Astrocyte (in vitro differentiated cells and primary cell): ENCODE results near the gene C6orf141. TPM values are rescaled to one million over a fixed set of nuclear protein-coding genes. Genes with fewer than 3 reads are reported as not detected.

Source experiments
- DNase-seq: peaks from one replicate; pipeline ENCODE4 v3.0.0-alpha.2; 2010; ENCODE audit warnings: low read depth
- FAIRE-seq: peaks from 2 replicates; lab custom pipeline; 2011; peaks lifted over from hg19 to GRCh38; lab: Jason Lieb, UNC
- H2AFZ ChIP-seq: 2 replicates; pipeline ENCODE4 v1.6.0; 2012; ENCODE audit warnings: low read depth, low read length, inconsistent platforms
- H3K27ac ChIP-seq: 2 replicates; pipeline ENCODE4 v1.5.1; 2011; ENCODE audit warnings: low read depth, low read length, inconsistent platforms
- H3K27me3 ChIP-seq: 2 replicates; pipeline ENCODE4 v1.6.0; 2011; ENCODE audit warnings: low read length, inconsistent platforms; ENCODE audit not compliant: insufficient read depth
- H3K36me3 ChIP-seq: 2 replicates; pipeline ENCODE4 v1.5.1; 2011; ENCODE audit warnings: low read length, inconsistent platforms; ENCODE audit not compliant: insufficient read depth
- H3K4me1 ChIP-seq: 2 replicates; pipeline ENCODE4 v1.5.1; 2011; ENCODE audit warnings: low read length, inconsistent platforms; ENCODE audit not compliant: insufficient read depth
- H3K4me2 ChIP-seq: 2 replicates; pipeline ENCODE4 v1.6.0; 2012; ENCODE audit warnings: low read length, inconsistent platforms
- H3K4me3 ChIP-seq: 2 replicates; pipeline ENCODE4 v1.5.1; 2011; ENCODE audit warnings: low read depth, mild to moderate bottlenecking, low read length, inconsistent platforms; ENCODE audit not compliant: insufficient read depth
- H3K79me2 ChIP-seq: 2 replicates; pipeline ENCODE4 v1.6.0; 2012; ENCODE audit warnings: mild to moderate bottlenecking, low read length, inconsistent platforms; ENCODE audit not compliant: insufficient read depth
- H3K9ac ChIP-seq: 2 replicates; pipeline ENCODE4 v1.6.0; 2012; ENCODE audit warnings: mild to moderate bottlenecking, low read length, inconsistent platforms
- H3K9me3 ChIP-seq: 2 replicates; pipeline ENCODE4 v1.5.1; 2012; ENCODE audit warnings: low read depth, mild to moderate bottlenecking, low read length, inconsistent platforms; ENCODE audit not compliant: insufficient read depth
- H4K20me1 ChIP-seq: 2 replicates; pipeline ENCODE4 v1.6.0; 2012; ENCODE audit warnings: low read length, inconsistent platforms; ENCODE audit not compliant: insufficient read depth
- H3K27ac Mint-ChIP-seq: one replicate; pipeline ENCODE4 v1.8.0; 2021; ENCODE audit warnings: mild to moderate bottlenecking, mixed read lengths; ENCODE audit not compliant: unreplicated experiment
- H3K27me3 Mint-ChIP-seq: one replicate; pipeline ENCODE4 v1.8.0; 2021; ENCODE audit warnings: low read depth, mixed read lengths; ENCODE audit not compliant: unreplicated experiment
- H3K36me3 Mint-ChIP-seq: one replicate; pipeline ENCODE4 v1.8.0; 2021; ENCODE audit warnings: low read depth, mixed read lengths; ENCODE audit not compliant: unreplicated experiment
- H3K4me1 Mint-ChIP-seq: one replicate; pipeline ENCODE4 v1.8.0; 2021; ENCODE audit warnings: low read depth, mixed read lengths; ENCODE audit not compliant: unreplicated experiment
- H3K4me3 Mint-ChIP-seq: one replicate; pipeline ENCODE4 v1.8.0; 2021; ENCODE audit warnings: mild to moderate bottlenecking, moderate library complexity, mixed read lengths; ENCODE audit not compliant: unreplicated experiment
- H3K9me3 Mint-ChIP-seq: one replicate; pipeline ENCODE4 v1.8.0; 2021; ENCODE audit warnings: mild to moderate bottlenecking, mixed read lengths; ENCODE audit not compliant: unreplicated experiment
- EZH2 ChIP-seq: IDR thresholded peaks from 2 replicates; pipeline ENCODE4 v1.6.1; 2012; ENCODE audit warnings: mild to moderate bottlenecking, low read length, inconsistent platforms; ENCODE audit not compliant: insufficient read depth
- total RNA-seq: library from RNA; stranded (reverse); gene quantifications from 2 replicates; pipeline ENCODE4 v1.2.1, GENCODE V29; 2021
- TF ChIP-seq, protein P1 (sequence below): IDR thresholded peaks from 2 replicates; pipeline ENCODE4 v1.5.1; 2011; ENCODE audit warnings: low read depth, mild to moderate bottlenecking, inconsistent platforms, low read length, moderate library complexity; ENCODE audit not compliant: insufficient read depth

Gene C6orf141
- total RNA-seq, 1 donor from 2014 or later: 4.6 TPM

- Mint-ChIP-seq H3K27ac (no peak overlapping the region), H3K36me3 (no peaks in the 10 kb centered on the region), H3K4me3 (no peak overlapping the region), H3K9me3 (peaks cover 6% of the 10 kb centered on the region), H3K4me1 (no peaks in the 10 kb centered on the region), H3K27me3 (no peaks in the 10 kb centered on the region)
- FAIRE-seq (no peak), DNase-seq (no peak)
- Histone ChIP-seq H3K36me3 (no peaks in the 10 kb centered on the region), H3K79me2 (no peaks in the 10 kb centered on the region), H3K27ac (no peak overlapping the region), H3K9ac (no peak overlapping the region), H3K4me1 (no peaks in the 10 kb centered on the region), H3K9me3 (no peaks in the 10 kb centered on the region), H3K4me3 (no peak overlapping the region), H3K4me2 (no peak overlapping the region), H4K20me1 (no peaks in the 10 kb centered on the region), H2AFZ (no peak overlapping the region), H3K27me3 (no peaks in the 10 kb centered on the region)
- TF ChIP-seq, protein P1, sequence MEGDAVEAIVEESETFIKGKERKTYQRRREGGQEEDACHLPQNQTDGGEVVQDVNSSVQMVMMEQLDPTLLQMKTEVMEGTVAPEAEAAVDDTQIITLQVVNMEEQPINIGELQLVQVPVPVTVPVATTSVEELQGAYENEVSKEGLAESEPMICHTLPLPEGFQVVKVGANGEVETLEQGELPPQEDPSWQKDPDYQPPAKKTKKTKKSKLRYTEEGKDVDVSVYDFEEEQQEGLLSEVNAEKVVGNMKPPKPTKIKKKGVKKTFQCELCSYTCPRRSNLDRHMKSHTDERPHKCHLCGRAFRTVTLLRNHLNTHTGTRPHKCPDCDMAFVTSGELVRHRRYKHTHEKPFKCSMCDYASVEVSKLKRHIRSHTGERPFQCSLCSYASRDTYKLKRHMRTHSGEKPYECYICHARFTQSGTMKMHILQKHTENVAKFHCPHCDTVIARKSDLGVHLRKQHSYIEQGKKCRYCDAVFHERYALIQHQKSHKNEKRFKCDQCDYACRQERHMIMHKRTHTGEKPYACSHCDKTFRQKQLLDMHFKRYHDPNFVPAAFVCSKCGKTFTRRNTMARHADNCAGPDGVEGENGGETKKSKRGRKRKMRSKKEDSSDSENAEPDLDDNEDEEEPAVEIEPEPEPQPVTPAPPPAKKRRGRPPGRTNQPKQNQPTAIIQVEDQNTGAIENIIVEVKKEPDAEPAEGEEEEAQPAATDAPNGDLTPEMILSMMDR: no peak
- no peak for TF ChIP-seq EZH2
These were observed 41.1 kb upstream of the C6orf141 start for GRCh38 chr6:49509342-49509741.

GRCh38 chr6:49513153-49513989 is 37.1 kb upstream of the C6orf141 start:
- no peaks in the 10 kb centered on the region for H3K27me3 Mint-ChIP-seq
- Histone ChIP-seq H3K27me3 (no peaks in the 10 kb centered on the region), H3K9ac (no peak overlapping the region), H3K4me1 (no peaks in the 10 kb centered on the region), H3K36me3 (no peaks in the 10 kb centered on the region), H3K27ac (no peak overlapping the region), H3K4me2 (no peak overlapping the region), H4K20me1 (no peaks in the 10 kb centered on the region), H2AFZ (no peak overlapping the region), H3K9me3 (no peaks in the 10 kb centered on the region), H3K4me3 (no peak overlapping the region), H3K79me2 (no peaks in the 10 kb centered on the region)
- no peak for FAIRE-seq
- no peak overlapping the region for H3K4me3 Mint-ChIP-seq
- no peak for DNase-seq
- no peaks in the 10 kb centered on the region for H3K9me3 Mint-ChIP-seq
- TF ChIP-seq, protein P1: no peak
- no peak for TF ChIP-seq EZH2
- no peaks in the 10 kb centered on the region for H3K36me3 Mint-ChIP-seq
- H3K4me1 Mint-ChIP-seq: no peaks in the 10 kb centered on the region
- no peak overlapping the region for H3K27ac Mint-ChIP-seq
